ENCODE measurements around the gene DIAPH2. TPM values are rescaled to one million over a fixed set of nuclear protein-coding genes. Genes with fewer than 3 reads are reported as not detected.

The DIAPH2 gene
- total RNA-seq, 4 donors from 2014 or later, result 39.5 to 61.0 (median 56.5) TPM

DNA sequence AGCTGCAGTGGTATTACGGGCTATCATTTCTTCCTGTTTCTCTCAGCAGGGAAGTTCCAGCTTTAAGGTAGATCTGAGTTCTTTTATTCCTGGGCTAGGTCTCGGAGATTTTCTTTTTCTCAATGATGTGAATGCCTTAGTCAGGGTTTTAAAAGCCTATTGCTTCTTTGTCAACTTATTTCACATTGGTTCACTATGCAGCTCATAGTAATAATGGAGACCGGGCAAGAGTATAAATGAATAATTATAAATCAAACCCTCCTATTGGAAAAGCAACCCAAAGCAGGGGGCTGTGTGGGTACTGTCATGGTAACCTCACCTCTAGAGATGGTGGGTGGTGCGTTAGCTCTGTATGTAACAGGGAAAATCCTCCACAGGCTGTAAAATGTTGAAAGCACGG, 762.7 kb downstream of the DIAPH2 start:
- no peak overlapping the region for H3K27ac ChIP-seq
- DNase-seq, result no peak
- 77 to 80% methylated on average over 5 of the region's 5 CpGs for WGBS, 2 donors (ENCODE audit: low coverage in 1 of 2)
- H3K9me3 ChIP-seq, result no peaks in the 10 kb centered on the region
- in situ Hi-C loops (cut with MboI; ENCODE audit: low pct_ligation_motif_present in 1 of 4, low pct_unique_long_range_greater_than_20kb in 1 of 4, low sequenced_read_pairs in 3 of 4) (no loop called here), intact Hi-C loops (cut with DNase I; ENCODE audit: low total_unique reads) (no loop called here)
- H3K4me1 ChIP-seq, result no peaks in the 10 kb centered on the region
- no peaks in the 10 kb centered on the region for H3K27me3 ChIP-seq
- TF ChIP-seq EP300 (IDR thresholded peaks at IDR 0.05; ENCODE audit: low read depth), result no peak
- H3K36me3 ChIP-seq, result no peaks in the 10 kb centered on the region
- no peak overlapping the region for H3K4me3 ChIP-seq

DNA sequence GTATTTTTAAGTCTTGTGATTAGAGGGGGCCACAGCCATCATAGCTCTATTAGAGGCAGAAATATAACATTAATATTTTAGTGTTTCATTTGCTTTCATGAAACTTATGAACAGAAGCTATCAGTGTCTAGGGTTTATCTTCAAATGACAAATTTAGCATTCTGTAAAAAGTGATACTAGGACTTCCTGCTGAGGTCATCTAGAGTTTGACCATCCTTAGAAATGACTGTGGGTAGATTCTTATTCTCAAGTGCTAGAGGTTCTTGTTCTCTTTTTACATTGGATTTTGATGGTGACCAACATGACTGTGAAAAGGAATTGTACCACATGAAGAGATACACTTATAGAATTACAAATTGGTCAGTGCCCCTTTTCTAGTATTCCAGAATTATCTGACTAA, 767.6 kb downstream of the DIAPH2 start:
- Histone ChIP-seq H3K9me3 (no peaks in the 10 kb centered on the region), H3K36me3 (no peaks in the 10 kb centered on the region), H3K4me1 (no peaks in the 10 kb centered on the region), H3K4me3 (no peak overlapping the region), H3K27me3 (no peaks in the 10 kb centered on the region), H3K27ac (no peak overlapping the region)
- intact Hi-C loops (cut with DNase I; ENCODE audit: low total_unique reads) (no loop called here), in situ Hi-C loops (cut with MboI; ENCODE audit: low pct_ligation_motif_present in 1 of 4, low pct_unique_long_range_greater_than_20kb in 1 of 4, low sequenced_read_pairs in 3 of 4) (no loop called here)
- no peak for TF ChIP-seq POLR2AphosphoS5 (IDR thresholded peaks at IDR 0.05)
- no peak for TF ChIP-seq POLR2A (IDR thresholded peaks at IDR 0.05)
- TF ChIP-seq, protein P1, sequence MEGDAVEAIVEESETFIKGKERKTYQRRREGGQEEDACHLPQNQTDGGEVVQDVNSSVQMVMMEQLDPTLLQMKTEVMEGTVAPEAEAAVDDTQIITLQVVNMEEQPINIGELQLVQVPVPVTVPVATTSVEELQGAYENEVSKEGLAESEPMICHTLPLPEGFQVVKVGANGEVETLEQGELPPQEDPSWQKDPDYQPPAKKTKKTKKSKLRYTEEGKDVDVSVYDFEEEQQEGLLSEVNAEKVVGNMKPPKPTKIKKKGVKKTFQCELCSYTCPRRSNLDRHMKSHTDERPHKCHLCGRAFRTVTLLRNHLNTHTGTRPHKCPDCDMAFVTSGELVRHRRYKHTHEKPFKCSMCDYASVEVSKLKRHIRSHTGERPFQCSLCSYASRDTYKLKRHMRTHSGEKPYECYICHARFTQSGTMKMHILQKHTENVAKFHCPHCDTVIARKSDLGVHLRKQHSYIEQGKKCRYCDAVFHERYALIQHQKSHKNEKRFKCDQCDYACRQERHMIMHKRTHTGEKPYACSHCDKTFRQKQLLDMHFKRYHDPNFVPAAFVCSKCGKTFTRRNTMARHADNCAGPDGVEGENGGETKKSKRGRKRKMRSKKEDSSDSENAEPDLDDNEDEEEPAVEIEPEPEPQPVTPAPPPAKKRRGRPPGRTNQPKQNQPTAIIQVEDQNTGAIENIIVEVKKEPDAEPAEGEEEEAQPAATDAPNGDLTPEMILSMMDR (IDR thresholded peaks at IDR 0.05), result no peak
- TF ChIP-seq EP300 (IDR thresholded peaks at IDR 0.05; ENCODE audit: low read depth), result no peak
- DNase-seq, result no peak

DNA sequence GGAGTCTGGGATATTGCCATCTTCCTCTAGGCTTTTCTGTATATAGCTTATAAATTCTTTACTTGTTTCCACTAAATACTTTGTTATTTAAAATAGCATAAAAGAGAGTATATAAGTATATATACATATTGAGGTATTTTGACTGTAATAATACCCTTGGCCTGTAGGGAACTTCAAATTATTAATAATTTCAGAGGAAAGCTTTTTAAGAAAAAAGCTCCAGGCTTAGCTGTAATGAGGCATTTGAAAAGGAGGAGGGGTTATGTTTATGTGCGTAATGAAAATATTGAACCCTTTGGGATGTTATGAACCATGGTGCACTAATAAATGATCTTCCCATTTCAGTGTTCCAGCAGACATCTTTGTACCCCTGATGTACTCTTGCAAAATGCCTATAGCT, 777.1 kb downstream of the DIAPH2 start:
- intact Hi-C loops (cut with DNase I; ENCODE audit: low total_unique reads), result no loop called here
- DNase-seq, result no peak
- in situ Hi-C loops (cut with MboI; ENCODE audit: low pct_ligation_motif_present in 1 of 4, low pct_unique_long_range_greater_than_20kb in 1 of 4, low sequenced_read_pairs in 3 of 4), result no loop called here
- Histone ChIP-seq H3K4me1 (no peaks in the 10 kb centered on the region), H3K4me3 (no peak overlapping the region), H3K36me3 (no peaks in the 10 kb centered on the region), H3K27me3 (no peaks in the 10 kb centered on the region), H3K27ac (no peak overlapping the region), H3K9me3 (no peaks in the 10 kb centered on the region)
- WGBS, 2 donors (ENCODE audit: low coverage in 1 of 2), result 95 to 100% methylated on average over 1 of the region's 1 CpG
- no peak for TF ChIP-seq POLR2AphosphoS5 (IDR thresholded peaks at IDR 0.05)
- TF ChIP-seq, protein P1 (IDR thresholded peaks at IDR 0.05), result no peak
- no peak for TF ChIP-seq EP300 (IDR thresholded peaks at IDR 0.05; ENCODE audit: low read depth)
- TF ChIP-seq POLR2A (IDR thresholded peaks at IDR 0.05), result no peak

DNA sequence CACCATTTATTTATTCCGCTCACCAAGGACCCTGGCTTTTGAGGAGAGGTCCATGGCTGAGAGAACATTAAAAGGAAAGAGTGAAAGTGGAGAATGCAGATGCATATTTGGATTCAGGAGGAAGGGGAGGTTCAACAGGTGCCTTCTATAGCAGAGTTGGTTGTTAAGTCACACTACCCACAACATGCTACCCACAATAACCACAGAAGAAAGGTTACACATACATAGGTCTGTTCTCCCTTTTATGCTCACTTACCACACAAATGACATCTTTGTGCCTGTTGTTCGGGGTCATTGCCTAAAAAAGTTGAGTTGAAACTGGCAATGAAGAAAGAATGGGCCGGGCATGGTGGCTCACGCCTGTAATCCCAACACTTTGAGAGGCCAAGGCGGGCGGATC, 786.4 kb downstream of the DIAPH2 start:
- no peak for DNase-seq
- no peak overlapping the region for H3K27ac ChIP-seq
- no peaks in the 10 kb centered on the region for H3K4me1 ChIP-seq
- in situ Hi-C loops (cut with MboI; ENCODE audit: low pct_ligation_motif_present in 1 of 4, low pct_unique_long_range_greater_than_20kb in 1 of 4, low sequenced_read_pairs in 3 of 4) (no loop called here), intact Hi-C loops (cut with DNase I; ENCODE audit: low total_unique reads) (no loop called here)
- no peaks in the 10 kb centered on the region for H3K27me3 ChIP-seq
- TF ChIP-seq EP300 (IDR thresholded peaks at IDR 0.05; ENCODE audit: low read depth) (no peak), POLR2A (IDR thresholded peaks at IDR 0.05) (no peak), POLR2AphosphoS5 (IDR thresholded peaks at IDR 0.05) (no peak)
- TF ChIP-seq, protein P1 (IDR thresholded peaks at IDR 0.05), result no peak
- WGBS, 2 donors (ENCODE audit: low coverage in 1 of 2), result 91% methylated on average over 6 of the region's 6 CpGs; no CpG with 5 or more reads in 1 of the 2 donors
- no peak overlapping the region for H3K4me3 ChIP-seq
- no peaks in the 10 kb centered on the region for H3K9me3 ChIP-seq
- no peaks in the 10 kb centered on the region for H3K36me3 ChIP-seq

DNA sequence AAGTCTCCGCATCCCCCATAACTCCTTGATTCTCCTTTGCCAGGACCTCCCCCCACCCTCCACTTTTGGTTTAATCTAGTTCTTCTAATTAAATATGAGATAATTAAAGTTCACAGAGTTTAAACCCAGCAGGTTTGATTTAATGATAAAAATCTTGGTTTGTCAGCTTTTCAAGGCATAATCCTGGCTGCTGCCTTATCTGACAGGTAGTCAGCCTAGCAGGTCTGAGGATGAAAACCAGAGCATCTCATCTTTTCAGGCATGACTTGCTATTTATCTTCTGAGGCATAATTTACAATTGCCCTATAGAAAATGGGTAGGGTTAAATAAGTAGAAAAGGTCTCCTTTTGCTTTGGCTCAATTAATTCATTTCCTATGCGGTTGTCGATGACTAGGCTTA, 790.3 kb downstream of the DIAPH2 start:
- intact Hi-C loops (cut with DNase I; ENCODE audit: low total_unique reads) (no loop called here), in situ Hi-C loops (cut with MboI; ENCODE audit: low pct_ligation_motif_present in 1 of 4, low pct_unique_long_range_greater_than_20kb in 1 of 4, low sequenced_read_pairs in 3 of 4) (no loop called here)
- Histone ChIP-seq H3K27me3 (no peaks in the 10 kb centered on the region), H3K4me3 (no peak overlapping the region), H3K27ac (no peak overlapping the region), H3K4me1 (no peaks in the 10 kb centered on the region), H3K9me3 (no peaks in the 10 kb centered on the region), H3K36me3 (no peaks in the 10 kb centered on the region)
- TF ChIP-seq POLR2A (IDR thresholded peaks at IDR 0.05) (no peak), POLR2AphosphoS5 (IDR thresholded peaks at IDR 0.05) (no peak), EP300 (IDR thresholded peaks at IDR 0.05; ENCODE audit: low read depth) (no peak)
- TF ChIP-seq, protein P1 (IDR thresholded peaks at IDR 0.05), result no peak
- WGBS, 2 donors (ENCODE audit: low coverage in 1 of 2), result 95 to 100% methylated on average over 1 to 3 of the region's 3 CpGs
- DNase-seq, result no peak
